Measurements from ENCODE around the gene CLCN1.

Gene CLCN1

DNA sequence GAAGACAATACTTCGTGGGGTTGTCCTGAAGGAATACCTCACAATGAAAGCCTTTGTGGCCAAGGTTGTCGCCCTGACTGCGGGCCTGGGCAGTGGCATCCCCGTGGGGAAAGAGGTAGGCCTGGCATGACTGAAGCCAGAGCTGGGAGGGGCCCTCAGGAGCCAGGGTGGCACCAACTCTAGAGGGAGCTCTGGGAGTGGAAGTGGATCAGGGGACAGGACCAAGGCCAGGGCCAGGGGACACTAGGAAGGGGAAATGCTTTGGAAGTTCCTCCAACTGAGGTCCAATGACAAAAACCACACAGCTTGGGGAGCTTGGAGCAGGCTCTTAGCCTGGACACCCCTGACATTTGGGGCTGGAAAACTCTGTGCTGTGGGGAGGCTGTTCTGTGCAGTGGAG lies 5.8 kb downstream of the CLCN1 start:
- TF ChIP-seq, protein P1, sequence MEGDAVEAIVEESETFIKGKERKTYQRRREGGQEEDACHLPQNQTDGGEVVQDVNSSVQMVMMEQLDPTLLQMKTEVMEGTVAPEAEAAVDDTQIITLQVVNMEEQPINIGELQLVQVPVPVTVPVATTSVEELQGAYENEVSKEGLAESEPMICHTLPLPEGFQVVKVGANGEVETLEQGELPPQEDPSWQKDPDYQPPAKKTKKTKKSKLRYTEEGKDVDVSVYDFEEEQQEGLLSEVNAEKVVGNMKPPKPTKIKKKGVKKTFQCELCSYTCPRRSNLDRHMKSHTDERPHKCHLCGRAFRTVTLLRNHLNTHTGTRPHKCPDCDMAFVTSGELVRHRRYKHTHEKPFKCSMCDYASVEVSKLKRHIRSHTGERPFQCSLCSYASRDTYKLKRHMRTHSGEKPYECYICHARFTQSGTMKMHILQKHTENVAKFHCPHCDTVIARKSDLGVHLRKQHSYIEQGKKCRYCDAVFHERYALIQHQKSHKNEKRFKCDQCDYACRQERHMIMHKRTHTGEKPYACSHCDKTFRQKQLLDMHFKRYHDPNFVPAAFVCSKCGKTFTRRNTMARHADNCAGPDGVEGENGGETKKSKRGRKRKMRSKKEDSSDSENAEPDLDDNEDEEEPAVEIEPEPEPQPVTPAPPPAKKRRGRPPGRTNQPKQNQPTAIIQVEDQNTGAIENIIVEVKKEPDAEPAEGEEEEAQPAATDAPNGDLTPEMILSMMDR (IDR thresholded peaks at IDR 0.05; ENCODE audit: low read depth, low read length) = no peak; the same call in 1 of the 2 replicates
- DNase-seq (ENCODE audit: extremely low read depth, low read depth) = no peak

DNA sequence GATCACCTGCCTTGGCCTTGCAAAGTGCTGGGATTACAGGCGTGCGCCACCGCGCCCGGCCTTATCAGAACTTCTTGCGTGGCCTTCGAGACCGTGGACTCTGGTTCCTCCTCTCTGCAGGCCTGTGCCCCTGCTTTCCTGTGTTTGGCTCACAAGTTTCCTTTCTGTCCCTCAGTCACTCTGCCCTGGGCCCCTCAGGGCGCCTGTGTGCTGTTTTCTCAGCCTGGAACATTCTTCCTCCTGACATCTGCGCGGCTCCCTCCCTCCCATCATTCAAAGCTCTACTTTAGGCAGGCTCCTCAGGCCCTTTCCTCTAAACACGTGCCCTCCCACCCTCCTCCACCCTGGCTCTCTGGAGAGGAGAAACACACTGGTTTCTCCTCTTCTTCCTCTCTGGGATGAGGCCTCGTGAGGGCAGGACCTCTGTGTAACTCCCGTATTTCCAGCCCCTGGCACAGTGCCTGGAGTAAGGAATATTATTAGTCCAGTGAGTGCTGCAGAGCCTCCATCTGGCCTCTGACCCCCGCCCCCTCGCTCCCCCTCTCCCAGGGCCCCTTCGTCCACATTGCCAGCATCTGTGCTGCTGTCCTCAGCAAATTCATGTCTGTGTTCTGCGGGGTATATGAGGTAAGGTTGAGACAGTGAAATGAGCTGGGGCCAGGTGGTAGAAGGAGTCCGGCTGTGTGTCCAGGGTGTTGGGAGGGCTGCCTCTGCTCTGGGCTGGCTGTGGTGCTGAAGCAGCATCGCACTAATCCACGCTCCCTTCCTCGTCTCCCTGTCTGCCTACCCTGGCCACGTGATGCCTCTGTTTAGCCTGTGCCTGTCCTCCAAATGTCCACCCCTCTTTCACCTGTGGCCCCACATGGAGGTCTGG lies 7.1 kb downstream of the CLCN1 start:
- no peak for DNase-seq (ENCODE audit: extremely low read depth, low read depth)
- TF ChIP-seq, protein P1 (IDR thresholded peaks at IDR 0.05; ENCODE audit: low read depth, low read length) = no peak

DNA sequence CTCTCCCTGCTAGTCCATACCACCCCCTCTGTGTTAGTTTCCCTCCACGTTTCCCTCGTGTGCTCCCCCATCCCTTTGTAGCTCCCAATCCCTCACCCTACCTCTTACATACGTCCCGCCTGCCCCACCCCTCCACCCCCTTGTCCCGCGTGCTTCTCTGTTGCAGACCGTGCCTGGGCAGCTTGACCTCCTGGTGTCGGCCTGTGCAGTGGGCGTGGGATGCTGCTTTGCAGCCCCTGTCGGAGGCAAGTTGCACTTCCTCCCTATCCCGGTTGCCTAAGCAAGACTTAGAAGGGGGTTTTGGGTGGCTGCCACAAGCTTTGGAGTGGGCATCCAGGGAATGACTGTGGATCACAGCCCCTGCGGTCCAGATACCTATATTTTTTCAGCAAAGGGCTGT lies 7.7 kb downstream of the CLCN1 start:
- TF ChIP-seq, protein P1 (IDR thresholded peaks at IDR 0.05; ENCODE audit: low read depth, low read length) = no peak
- no peak for DNase-seq (ENCODE audit: extremely low read depth, low read depth)

DNA sequence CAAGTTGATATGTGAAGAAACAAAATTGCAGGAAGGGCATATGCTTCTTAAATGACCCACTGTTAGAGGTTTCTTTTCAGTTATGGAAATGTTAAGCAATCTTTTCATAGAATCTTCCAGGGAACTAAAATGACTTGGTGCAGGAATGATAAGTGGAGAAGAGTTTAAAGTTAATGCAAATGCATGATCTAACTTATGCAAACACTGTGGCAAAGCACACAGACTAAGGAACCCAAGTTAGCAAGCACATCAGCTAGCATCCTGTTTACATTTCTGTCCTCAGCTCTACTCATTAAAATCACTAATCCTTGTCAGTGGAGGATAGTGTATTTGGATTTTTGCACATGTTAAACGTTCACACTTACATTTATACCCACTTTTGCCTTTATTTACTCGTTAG lies 9.3 kb downstream of the CLCN1 start:
- TF ChIP-seq, protein P1 (IDR thresholded peaks at IDR 0.05; ENCODE audit: low read depth, low read length) = no peak
- DNase-seq (ENCODE audit: extremely low read depth, low read depth) = no peak

DNA sequence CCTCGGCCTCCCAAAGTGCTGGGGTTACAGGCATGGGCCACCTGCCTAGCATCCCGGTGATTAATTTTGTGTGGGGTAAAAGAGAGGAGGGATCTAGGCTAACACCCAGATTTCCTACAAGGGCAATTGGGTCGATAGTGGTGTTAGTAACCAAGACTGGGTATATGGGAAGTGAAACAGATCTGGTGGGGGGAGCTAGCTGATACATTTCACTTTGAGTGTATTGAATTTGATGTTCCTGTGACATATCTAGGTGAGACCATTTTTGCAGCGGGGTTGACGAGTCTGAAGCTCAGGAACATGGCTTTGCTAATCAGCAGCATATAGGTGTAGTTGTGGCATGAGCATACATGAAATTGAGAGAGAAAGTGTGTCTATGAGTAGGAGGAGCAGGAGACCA lies 12.0 kb downstream of the CLCN1 start:
- TF ChIP-seq, protein P1 (IDR thresholded peaks at IDR 0.05; ENCODE audit: low read depth, low read length) = no peak
- DNase-seq (ENCODE audit: extremely low read depth, low read depth) = no peak

DNA sequence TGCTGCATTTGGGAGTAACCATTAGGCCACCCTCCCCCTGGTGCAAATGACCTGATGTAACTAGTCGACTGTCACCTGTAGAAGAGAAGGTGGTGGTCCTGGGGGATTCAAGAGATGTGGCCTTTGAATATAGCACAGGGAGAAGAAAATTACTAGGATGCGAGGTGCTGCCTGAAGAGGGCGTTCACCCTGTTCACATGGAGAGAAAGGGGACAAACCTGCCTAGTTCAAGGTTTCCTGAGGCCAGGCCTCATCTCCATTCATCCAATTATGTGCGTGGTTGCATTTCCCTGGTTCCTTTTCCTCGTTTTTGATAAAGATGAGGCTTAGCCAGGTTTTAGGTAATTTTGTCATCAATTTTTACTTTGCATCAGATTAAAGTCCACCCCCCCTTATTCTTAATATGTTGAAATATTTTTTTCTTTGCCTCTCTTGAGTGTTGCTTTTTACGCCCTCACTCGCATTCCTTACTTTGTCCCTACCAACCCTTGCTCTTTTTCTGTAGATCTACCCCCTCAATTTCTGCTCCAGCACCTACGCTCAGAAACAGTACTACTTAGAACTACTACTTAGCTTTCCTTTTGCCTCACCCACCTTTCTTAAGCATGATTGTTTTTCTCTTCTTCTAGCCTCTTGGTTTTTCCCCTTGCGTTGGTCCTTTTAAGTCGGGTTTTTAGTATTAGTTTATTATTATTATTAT lies 13.7 kb downstream of the CLCN1 start:
- TF ChIP-seq, protein P1 (IDR thresholded peaks at IDR 0.05; ENCODE audit: low read depth, low read length) = no peak

DNA sequence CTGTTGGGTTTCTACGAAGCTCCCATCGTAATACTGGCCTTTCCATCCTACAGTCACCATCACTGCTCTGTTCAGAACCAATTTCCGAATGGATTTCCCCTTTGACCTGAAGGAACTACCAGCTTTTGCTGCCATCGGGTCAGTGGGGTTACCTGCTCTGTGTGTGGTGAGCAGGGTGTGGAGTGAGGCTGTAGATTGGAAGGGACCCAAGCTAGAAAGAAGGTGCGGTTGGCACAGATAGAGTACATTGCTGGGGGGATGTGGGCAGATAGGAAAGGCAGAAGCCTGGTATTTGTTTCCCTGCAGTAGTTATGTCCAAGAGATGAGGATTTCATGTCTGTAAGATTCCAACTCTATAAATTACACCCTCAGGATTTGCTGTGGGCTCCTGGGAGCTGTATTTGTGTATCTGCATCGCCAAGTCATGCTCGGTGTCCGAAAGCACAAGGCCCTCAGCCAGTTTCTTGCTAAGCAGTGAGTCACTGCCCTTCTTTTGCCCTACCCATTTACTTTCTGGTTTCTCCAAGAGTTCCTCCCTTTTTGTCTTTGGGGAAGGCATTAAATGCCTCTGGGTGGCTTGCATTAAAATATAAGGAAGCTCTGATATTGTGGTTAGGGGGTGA lies 15.4 kb downstream of the CLCN1 start:
- peak; percentile 70 for DNase-seq (ENCODE audit: extremely low read depth, low read depth)
- TF ChIP-seq, protein P1 (IDR thresholded peaks at IDR 0.05; ENCODE audit: low read depth, low read length) = no peak

More for the DNA sequence above, 13.7 kb downstream of the CLCN1 start:
- DNase-seq (ENCODE audit: extremely low read depth, low read depth) = no peak
